Measurements from ENCODE around the gene ADAMTSL2. TPM values are rescaled to one million over a fixed set of nuclear protein-coding genes. Genes with fewer than 3 reads are reported as not detected.

Gene ADAMTSL2
- total RNA-seq, 3 donors from 2014 or later: 1.3 to 2.7 (median 1.5) TPM

DNA sequence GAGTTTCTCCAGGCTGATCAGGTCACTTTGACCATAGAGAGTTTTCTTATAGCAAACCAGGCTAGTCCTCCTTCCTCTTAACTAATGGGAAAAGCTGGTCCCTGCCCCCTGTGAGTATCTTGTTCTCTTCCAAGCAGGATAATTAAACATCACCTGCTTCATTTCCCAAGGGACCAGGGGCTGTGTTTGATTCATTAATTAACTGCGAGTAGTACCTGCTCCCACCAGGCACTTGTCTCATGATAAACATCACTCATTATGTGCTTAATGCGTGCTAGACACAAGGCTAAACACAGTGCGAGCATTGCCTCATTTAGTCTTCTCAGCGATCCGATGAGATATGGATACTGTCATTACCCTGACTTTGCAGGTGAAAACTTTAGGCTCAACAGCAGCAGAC lies 76.3 kb downstream of the ADAMTSL2 start:
- Histone ChIP-seq H3K4me3 (no peak overlapping the region), H3K36me3 (ENCODE audit: low read depth) (no peaks in the 10 kb centered on the region), H3K4me1 (ENCODE audit: low read depth) (no peaks in the 10 kb centered on the region), H3K9me3 (no peaks in the 10 kb centered on the region)
- TF ChIP-seq, protein P1, sequence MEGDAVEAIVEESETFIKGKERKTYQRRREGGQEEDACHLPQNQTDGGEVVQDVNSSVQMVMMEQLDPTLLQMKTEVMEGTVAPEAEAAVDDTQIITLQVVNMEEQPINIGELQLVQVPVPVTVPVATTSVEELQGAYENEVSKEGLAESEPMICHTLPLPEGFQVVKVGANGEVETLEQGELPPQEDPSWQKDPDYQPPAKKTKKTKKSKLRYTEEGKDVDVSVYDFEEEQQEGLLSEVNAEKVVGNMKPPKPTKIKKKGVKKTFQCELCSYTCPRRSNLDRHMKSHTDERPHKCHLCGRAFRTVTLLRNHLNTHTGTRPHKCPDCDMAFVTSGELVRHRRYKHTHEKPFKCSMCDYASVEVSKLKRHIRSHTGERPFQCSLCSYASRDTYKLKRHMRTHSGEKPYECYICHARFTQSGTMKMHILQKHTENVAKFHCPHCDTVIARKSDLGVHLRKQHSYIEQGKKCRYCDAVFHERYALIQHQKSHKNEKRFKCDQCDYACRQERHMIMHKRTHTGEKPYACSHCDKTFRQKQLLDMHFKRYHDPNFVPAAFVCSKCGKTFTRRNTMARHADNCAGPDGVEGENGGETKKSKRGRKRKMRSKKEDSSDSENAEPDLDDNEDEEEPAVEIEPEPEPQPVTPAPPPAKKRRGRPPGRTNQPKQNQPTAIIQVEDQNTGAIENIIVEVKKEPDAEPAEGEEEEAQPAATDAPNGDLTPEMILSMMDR (IDR thresholded peaks at IDR 0.05): no peak
- no peak for ATAC-seq
- no peak for DNase-seq
- intact Hi-C loops (cut with DNase I, micrococcal nuclease): no loop called here

DNA sequence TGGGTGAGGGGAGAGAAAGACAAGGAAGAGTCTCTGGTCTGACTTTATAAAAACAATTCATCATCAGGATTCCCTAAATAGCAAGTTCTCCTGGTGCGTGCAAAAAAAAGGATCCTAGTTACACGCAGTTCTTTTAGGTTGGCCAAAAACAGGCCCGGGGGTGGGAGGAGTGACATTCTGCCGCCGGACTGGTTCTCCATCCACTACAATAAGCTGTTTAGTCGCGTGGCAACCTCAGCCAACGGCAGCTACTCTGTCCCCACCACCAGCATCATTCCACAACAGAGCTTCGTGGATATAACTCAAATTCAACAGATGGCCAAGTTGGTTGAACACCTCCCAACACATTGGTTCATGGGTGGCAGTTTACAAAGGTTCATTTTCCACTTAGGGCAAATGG lies 77.5 kb downstream of the ADAMTSL2 start:
- DNase-seq (no peak), ATAC-seq (no peak)
- Histone ChIP-seq H3K4me1 (ENCODE audit: low read depth) (no peaks in the 10 kb centered on the region), H3K9me3 (no peaks in the 10 kb centered on the region), H3K36me3 (ENCODE audit: low read depth) (no peaks in the 10 kb centered on the region), H3K4me3 (no peak overlapping the region)
- TF ChIP-seq, protein P1 (IDR thresholded peaks at IDR 0.05): no peak
- intact Hi-C loops (cut with DNase I, micrococcal nuclease): no loop called here

DNA sequence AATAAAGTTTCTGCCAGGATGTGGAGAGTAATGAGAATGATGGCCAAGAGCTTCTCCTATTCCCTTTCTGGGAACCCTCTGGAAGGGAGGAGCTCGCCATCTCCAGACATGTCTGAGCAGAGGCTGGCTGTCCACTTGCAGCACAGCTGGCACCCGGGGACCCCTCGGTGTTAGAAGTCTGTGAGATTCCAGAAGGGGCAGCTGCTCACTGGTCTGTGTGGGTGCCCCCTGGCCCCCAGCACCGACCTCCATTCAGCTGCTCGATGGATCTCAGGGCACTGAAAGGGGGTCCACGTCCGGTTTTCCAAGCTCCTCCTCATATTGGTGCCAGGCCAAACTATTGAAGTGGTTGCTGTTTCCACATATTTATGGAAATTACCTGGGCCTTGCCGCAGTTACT lies 78.3 kb downstream of the ADAMTSL2 start:
- no peaks in the 10 kb centered on the region for H3K36me3 ChIP-seq (ENCODE audit: low read depth)
- H3K4me1 ChIP-seq (ENCODE audit: low read depth): no peaks in the 10 kb centered on the region
- no peaks in the 10 kb centered on the region for H3K9me3 ChIP-seq
- H3K4me3 ChIP-seq: no peak overlapping the region
- intact Hi-C loops (cut with DNase I, micrococcal nuclease): no loop called here
- TF ChIP-seq, protein P1 (IDR thresholded peaks at IDR 0.05): no peak
- DNase-seq (no peak), ATAC-seq (no peak)

DNA sequence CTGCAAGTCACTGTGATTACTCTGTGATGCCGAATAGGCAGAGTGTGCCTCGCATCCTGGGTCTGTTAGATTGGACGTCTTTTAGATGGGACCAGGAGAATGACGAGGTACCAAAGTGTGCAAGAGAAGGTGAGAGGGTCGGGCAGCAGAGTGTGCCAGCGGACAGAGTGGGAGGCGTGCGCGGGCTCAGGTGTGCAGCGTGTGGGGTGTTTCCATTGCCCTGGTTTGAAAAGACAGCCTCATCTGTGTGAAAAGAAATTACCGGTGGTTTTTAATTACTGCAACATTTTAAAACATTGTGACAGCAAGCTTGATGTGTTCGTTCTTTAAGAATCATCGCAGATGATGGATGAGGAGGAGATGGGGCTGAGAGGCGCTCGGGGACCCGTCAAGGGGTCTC lies 78.9 kb downstream of the ADAMTSL2 start:
- intact Hi-C loops (cut with DNase I, micrococcal nuclease): no loop called here
- ATAC-seq (no peak), DNase-seq (no peak)
- H3K4me1 ChIP-seq (ENCODE audit: low read depth): no peaks in the 10 kb centered on the region
- H3K4me3 ChIP-seq: no peak overlapping the region
- no peaks in the 10 kb centered on the region for H3K9me3 ChIP-seq
- TF ChIP-seq, protein P1 (IDR thresholded peaks at IDR 0.05): no peak
- H3K36me3 ChIP-seq (ENCODE audit: low read depth): no peaks in the 10 kb centered on the region

DNA sequence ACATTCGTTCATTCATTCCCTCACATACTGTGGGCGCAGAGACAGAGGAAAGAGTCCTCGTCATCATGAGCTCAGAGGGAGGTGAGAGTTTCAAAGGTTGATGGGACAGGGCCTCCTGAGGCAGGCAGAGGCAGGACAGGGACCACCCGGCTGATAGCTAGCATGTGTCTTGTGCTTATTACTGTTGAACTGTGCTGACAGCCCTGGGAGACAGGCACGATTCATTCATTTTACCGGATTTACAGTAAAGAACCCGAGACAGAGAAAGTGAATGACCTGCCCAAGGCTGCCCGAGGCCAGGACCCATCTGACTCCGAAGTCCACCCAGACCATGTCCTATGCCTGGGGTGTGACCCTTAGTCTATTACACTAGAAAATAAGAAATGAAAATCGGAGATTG lies 79.6 kb downstream of the ADAMTSL2 start:
- intact Hi-C loops (cut with DNase I, micrococcal nuclease): no loop called here
- no peaks in the 10 kb centered on the region for H3K9me3 ChIP-seq
- H3K36me3 ChIP-seq (ENCODE audit: low read depth): no peaks in the 10 kb centered on the region
- no peaks in the 10 kb centered on the region for H3K4me1 ChIP-seq (ENCODE audit: low read depth)
- DNase-seq (no peak), ATAC-seq (no peak)
- TF ChIP-seq, protein P1 (IDR thresholded peaks at IDR 0.05): no peak
- H3K4me3 ChIP-seq: no peak overlapping the region

DNA sequence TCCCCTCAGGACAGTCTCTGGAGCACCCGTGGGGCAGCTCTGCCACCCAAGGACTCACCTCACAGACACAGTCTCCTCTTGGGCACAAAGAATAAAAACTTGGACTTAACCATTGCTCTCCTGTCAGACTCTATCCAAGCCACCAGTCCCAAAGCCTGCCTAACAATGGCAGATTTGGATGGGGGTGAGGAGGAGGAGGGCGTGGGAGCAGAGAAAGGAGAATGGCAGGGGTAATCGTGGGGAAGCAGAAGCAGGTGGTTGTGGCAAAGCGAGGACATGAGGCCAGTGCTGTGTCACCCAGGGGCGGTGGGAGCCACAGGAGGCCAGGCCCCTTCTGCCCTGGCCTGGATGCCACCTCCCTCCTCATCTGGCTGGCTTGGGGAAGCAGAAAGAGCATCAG lies 80.2 kb downstream of the ADAMTSL2 start:
- no peak for ATAC-seq
- TF ChIP-seq, protein P1 (IDR thresholded peaks at IDR 0.05): no peak
- H3K4me3 ChIP-seq: no peak overlapping the region
- H3K9me3 ChIP-seq: no peaks in the 10 kb centered on the region
- H3K36me3 ChIP-seq (ENCODE audit: low read depth): no peaks in the 10 kb centered on the region
- DNase-seq: no peak
- intact Hi-C loops (cut with DNase I, micrococcal nuclease): no loop called here
- H3K4me1 ChIP-seq (ENCODE audit: low read depth): no peaks in the 10 kb centered on the region
